H1 (cell line): ENCODE data around the gene PSD2. TPM values are rescaled to one million over a fixed set of nuclear protein-coding genes. Genes with fewer than 3 reads are reported as not detected.

Source experiments
- polyA plus RNA-seq, 7 experiments: library from polyadenylated mRNA; depleted of rRNA in 3 of 7; stranded (reverse) in 5 of 7; unstranded in 2 of 7; fragments of >200 nt in 5 of 7; fragments of 200-250 nt in 2 of 7; gene quantifications; 1 replicate in 5 of 7; 2 replicates in 1 of 7; 4 replicates in 1 of 7; pipeline versions ENCODE4 v1.2.1 to v1.2.3, GENCODE V29; 2011 to 2013; ENCODE audit warnings: missing spikeins in 2 of 7, mixed read lengths in 2 of 7
- total RNA-seq: library from RNA; stranded (reverse); fragmentation: NEBNext Ultra II Directional; extraction: Animal tissue kit (Norgen Biotek cat#: 25700); gene quantifications from 2 replicates; pipeline ENCODE4 v1.2.1, GENCODE V29; 2021
- TF ChIP-seq, protein P1 (sequence below): fragments of 300-600 bp; sonication (generic); IDR thresholded peaks from 2 replicates; pipeline ENCODE4 v1.7.1; 2012; ENCODE audit warnings: low read length, moderate library complexity, mild to moderate bottlenecking, inconsistent platforms; ENCODE audit not compliant: insufficient replicate concordance

PSD2 gene
- total and polyA plus RNA-seq, 2 of the 8 experiments (the other 6 are each of a cell fraction or from before 2014, with no cell fraction given) = 0.06 to 0.14 TPM

DNA sequence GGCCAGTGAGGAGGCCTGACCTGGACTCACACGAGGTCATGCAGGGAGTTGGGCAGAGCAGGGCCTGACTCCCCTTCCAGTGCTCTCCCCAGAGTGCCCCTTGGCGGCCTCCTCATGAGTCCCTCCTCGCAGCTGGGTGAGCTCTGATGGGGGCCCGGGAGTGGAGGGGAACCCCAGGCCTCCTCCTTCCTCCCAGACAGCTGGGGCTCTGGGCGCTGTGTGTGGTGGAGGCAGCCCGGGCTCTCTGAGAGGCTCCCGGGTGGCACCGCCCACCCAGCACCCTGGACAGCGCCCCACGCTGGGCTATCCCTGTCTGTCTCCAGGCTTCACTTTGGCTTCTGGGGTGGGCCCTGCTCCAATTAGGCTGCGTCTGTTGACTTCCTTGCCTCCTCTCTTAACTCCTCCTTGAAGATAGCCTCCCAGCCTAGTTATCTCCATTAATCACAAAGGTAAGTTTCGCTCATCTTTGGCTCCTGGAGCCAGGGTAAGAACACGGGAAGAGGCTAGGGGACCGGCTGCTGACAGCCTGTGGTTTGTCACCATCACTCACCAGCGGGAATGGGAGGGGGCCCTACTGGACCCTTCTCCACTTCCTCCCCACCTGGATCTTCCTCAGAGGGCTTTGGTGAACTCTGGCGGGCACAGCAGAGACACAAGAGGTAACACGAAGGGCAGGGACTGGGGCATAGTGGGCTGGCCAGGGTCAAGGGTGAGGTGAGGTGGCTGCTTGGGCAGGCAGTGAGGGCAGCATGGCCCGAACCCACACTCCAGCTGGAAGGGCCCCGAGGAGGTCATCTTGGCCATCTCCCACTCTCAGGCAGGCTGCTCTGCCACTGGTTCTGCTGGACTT lies 13.1 kb downstream of the PSD2 start (continued):
- TF ChIP-seq, protein P1, sequence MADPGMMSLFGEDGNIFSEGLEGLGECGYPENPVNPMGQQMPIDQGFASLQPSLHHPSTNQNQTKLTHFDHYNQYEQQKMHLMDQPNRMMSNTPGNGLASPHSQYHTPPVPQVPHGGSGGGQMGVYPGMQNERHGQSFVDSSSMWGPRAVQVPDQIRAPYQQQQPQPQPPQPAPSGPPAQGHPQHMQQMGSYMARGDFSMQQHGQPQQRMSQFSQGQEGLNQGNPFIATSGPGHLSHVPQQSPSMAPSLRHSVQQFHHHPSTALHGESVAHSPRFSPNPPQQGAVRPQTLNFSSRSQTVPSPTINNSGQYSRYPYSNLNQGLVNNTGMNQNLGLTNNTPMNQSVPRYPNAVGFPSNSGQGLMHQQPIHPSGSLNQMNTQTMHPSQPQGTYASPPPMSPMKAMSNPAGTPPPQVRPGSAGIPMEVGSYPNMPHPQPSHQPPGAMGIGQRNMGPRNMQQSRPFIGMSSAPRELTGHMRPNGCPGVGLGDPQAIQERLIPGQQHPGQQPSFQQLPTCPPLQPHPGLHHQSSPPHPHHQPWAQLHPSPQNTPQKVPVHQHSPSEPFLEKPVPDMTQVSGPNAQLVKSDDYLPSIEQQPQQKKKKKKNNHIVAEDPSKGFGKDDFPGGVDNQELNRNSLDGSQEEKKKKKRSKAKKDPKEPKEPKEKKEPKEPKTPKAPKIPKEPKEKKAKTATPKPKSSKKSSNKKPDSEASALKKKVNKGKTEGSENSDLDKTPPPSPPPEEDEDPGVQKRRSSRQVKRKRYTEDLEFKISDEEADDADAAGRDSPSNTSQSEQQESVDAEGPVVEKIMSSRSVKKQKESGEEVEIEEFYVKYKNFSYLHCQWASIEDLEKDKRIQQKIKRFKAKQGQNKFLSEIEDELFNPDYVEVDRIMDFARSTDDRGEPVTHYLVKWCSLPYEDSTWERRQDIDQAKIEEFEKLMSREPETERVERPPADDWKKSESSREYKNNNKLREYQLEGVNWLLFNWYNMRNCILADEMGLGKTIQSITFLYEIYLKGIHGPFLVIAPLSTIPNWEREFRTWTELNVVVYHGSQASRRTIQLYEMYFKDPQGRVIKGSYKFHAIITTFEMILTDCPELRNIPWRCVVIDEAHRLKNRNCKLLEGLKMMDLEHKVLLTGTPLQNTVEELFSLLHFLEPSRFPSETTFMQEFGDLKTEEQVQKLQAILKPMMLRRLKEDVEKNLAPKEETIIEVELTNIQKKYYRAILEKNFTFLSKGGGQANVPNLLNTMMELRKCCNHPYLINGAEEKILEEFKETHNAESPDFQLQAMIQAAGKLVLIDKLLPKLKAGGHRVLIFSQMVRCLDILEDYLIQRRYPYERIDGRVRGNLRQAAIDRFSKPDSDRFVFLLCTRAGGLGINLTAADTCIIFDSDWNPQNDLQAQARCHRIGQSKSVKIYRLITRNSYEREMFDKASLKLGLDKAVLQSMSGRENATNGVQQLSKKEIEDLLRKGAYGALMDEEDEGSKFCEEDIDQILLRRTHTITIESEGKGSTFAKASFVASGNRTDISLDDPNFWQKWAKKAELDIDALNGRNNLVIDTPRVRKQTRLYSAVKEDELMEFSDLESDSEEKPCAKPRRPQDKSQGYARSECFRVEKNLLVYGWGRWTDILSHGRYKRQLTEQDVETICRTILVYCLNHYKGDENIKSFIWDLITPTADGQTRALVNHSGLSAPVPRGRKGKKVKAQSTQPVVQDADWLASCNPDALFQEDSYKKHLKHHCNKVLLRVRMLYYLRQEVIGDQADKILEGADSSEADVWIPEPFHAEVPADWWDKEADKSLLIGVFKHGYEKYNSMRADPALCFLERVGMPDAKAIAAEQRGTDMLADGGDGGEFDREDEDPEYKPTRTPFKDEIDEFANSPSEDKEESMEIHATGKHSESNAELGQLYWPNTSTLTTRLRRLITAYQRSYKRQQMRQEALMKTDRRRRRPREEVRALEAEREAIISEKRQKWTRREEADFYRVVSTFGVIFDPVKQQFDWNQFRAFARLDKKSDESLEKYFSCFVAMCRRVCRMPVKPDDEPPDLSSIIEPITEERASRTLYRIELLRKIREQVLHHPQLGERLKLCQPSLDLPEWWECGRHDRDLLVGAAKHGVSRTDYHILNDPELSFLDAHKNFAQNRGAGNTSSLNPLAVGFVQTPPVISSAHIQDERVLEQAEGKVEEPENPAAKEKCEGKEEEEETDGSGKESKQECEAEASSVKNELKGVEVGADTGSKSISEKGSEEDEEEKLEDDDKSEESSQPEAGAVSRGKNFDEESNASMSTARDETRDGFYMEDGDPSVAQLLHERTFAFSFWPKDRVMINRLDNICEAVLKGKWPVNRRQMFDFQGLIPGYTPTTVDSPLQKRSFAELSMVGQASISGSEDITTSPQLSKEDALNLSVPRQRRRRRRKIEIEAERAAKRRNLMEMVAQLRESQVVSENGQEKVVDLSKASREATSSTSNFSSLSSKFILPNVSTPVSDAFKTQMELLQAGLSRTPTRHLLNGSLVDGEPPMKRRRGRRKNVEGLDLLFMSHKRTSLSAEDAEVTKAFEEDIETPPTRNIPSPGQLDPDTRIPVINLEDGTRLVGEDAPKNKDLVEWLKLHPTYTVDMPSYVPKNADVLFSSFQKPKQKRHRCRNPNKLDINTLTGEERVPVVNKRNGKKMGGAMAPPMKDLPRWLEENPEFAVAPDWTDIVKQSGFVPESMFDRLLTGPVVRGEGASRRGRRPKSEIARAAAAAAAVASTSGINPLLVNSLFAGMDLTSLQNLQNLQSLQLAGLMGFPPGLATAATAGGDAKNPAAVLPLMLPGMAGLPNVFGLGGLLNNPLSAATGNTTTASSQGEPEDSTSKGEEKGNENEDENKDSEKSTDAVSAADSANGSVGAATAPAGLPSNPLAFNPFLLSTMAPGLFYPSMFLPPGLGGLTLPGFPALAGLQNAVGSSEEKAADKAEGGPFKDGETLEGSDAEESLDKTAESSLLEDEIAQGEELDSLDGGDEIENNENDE = no peak
- TF ChIP-seq, all 59 proteins: peak for 2
